Neuron (in vitro differentiated cells): ENCODE measurements around the gene UCN.
"Not testable (repeated sequence)": the region's sequence is repeated elsewhere in the genome, so short reads cannot be mapped to it uniquely, and the experiment has no call there.

ENCODE experiments used
- H2AFZ ChIP-seq: one replicate; pipeline ENCODE4 v1.6.1; 2013; ENCODE audit warnings: low read depth, mild to moderate bottlenecking, inconsistent platforms, low read length, moderate library complexity
- H3K27me3 ChIP-seq: one replicate; pipeline ENCODE4 v1.6.1; 2013; ENCODE audit warnings: low read length; ENCODE audit not compliant: insufficient read depth
- H3K36me3 ChIP-seq: one replicate; pipeline ENCODE4 v1.6.1; 2013; ENCODE audit warnings: low read length; ENCODE audit not compliant: insufficient read depth
- H3K4me1 ChIP-seq: one replicate; pipeline ENCODE4 v1.6.1; 2013; ENCODE audit warnings: low read length; ENCODE audit not compliant: insufficient read depth
- H3K4me3 ChIP-seq: 2 replicates; pipeline ENCODE4 v1.5.1; 2013; ENCODE audit warnings: mild to moderate bottlenecking, low read length, moderate library complexity
- H3K9me3 ChIP-seq: one replicate; pipeline ENCODE4 v1.6.1; 2013; ENCODE audit warnings: low read length

The UCN gene, protein sequence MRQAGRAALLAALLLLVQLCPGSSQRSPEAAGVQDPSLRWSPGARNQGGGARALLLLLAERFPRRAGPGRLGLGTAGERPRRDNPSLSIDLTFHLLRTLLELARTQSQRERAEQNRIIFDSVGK

DNA sequence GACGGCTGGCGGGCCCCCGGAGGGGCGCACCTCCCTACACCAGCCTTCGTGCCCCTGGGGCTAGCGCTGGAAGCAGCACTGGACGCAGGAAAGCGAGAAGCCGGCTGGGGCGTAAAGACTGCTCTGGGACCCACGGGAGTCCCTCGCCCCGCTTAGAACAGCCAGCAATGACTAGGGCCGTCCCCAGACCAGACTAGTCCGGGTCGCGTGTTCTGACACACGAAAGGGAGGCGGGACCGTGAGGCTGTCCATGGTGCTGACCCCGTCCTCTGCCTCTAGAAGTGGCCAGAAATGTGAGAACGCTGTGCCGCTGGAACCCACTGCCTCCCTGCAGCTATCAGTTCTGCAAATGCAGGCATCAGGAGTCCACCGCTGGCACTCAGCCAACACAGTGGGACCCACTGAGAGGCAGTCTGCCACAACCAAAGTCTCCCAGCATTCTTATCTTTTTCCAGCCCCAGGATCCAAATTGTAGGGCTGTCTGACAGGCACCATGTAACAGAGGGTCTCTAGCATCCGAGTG, at the start of gene UCN:
Gene UCN (minus strand): TSS at position 87 of the 523 bp plus-strand sequence. CDS start 550 bp downstream, outside the sequence.
- Histone ChIP-seq H3K4me1 (no peaks in the 10 kb centered on the region), H3K4me3 (no peak within 1 kb of the TSS), H3K36me3 (peaks cover 25% of the 10 kb centered on the region), H3K9me3 (no peaks in the 10 kb centered on the region), H2AFZ (no peak within 1 kb of the TSS), H3K27me3 (peaks cover 2% of the 10 kb centered on the region)

DNA sequence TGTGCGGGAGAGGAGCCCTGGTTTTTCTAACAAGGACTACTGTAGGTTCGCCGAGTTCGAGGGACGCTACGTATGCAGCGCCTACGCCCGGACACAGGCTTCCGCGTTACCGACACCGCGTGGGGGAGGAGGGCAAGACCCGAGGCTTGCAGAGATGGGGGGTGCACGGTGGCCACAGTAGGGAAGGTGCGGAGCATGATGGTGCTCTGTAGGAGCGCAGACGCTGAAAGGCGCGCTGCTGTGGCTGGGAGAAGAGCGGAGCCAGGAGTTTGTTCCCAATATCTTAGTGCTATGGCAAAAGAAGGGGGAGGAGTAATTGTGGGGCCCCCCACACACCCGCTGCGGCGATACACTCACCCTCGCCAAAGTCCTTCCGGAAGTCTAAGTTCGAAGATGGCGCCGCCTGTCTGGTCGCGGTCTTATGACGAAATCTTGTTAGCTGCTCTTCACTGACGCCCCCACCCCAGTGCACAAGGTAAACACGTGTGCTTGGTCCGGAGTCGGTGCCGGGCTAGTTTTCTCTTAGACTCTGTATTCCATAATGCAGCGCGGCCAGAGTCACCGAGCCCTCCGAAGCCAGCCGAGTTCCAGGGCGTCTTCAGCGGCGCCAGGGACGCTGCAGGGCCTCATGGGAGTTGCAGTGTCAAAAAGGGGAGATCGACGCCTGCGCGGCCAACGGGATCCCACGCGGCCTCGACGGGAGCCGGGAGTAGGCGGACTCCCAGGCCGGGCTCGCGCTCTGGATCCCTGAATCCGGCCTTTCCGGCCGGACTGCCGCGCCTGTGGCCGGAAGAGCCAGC, 48.3 kb upstream of the UCN start, which contains the start of gene GTF3C2:
Gene GTF3C2 (minus strand): TSS at position 383 of the 800 bp plus-strand sequence. CDS start 13,210 bp downstream, outside the sequence.
- Histone ChIP-seq H3K27me3 (no peaks in the 10 kb centered on the region), H2AFZ (peak within 1 kb of the TSS; percentile 85), H3K9me3 (no peaks in the 10 kb centered on the region), H3K4me1 (peaks cover 9% of the 10 kb centered on the region), H3K36me3 (no peaks in the 10 kb centered on the region), H3K4me3 (peak within 1 kb of the TSS; percentile 84)

DNA sequence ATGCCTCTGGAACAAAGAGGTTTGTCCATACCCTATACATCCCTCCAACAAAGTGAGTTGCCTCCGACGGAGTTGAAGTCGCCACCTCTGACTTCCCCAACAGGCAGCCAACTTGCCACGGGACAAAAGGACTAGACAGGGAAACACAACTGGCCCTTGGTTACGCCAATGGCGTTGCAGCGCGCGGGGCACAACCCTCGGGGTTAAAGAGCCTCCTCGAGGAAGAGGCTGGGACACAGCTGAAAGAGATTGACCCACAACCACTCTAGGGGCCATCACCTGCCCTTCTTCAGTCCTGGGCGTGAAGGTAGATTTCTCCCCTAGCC, 47.8 kb upstream of the UCN start:
- H3K9me3 ChIP-seq: no peaks in the 10 kb centered on the region

DNA sequence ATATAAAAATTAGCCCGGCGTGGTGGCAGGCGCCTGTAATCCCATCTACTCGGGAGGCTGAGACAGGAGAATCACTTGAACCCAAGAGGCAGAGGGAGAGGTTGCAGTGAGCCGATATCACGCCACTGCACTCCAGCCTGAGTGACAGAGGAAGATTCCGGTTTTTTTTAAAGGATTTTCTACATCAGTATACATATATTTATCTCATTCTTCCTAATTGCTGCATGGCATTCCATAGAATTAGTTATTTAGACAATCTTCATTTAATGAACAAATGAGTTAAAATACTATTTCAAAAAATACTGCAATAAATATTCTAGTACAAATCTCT, 46.3 kb upstream of the UCN start:
- H2AFZ ChIP-seq: no peak overlapping the region
- peaks cover 9% of the 10 kb centered on the region for H3K4me1 ChIP-seq
- no peak overlapping the region for H3K4me3 ChIP-seq
- H3K36me3 ChIP-seq: no peaks in the 10 kb centered on the region
- H3K27me3 ChIP-seq: no peaks in the 10 kb centered on the region
- H3K9me3 ChIP-seq: no peaks in the 10 kb centered on the region

More for the DNA sequence above, 47.8 kb upstream of the UCN start:
- peaks cover 9% of the 10 kb centered on the region for H3K4me1 ChIP-seq
- H3K27me3 ChIP-seq: no peaks in the 10 kb centered on the region
- H2AFZ ChIP-seq: peak overlapping the region; percentile 24
- no peaks in the 10 kb centered on the region for H3K36me3 ChIP-seq
- peak overlapping the region; percentile 84 for H3K4me3 ChIP-seq

DNA sequence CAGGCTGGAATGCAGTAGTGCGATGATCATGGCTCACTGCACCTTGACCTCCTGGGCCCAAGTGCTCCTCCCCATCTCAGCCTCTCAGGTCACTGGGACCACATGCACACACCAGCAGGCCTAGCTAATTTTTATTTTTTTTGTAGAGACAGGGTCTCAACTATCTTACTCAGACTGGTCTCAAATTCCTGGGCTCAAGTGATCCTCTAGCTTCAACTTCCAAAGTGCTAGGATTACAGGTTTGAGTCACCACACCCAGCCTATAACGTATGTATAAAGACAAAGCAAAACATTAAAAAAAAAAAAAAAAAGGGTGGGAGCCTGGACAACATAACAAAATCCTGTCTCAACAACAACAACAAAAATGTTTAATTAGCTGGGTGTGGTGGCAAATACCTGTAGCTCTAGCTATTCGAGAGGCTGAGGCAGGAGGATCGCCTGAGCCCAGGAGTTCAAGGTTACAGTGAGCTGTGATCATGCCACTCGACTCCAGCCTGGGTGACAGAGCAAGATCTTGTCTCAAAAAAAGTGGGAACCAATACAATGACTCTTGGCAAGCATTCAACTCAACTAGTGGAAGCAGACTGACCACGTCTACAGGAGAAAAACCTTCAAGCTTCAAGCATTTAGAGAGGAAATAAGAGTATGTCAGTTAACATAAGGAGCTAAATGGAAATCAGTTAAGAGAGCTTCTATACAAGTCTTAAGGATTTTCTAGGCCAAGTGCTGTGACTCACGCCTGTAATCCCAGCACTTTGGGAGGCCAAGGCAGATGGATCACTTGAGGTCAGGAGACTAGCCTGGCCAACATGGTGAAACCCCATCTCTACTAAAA, 45.7 kb upstream of the UCN start:
- no peak overlapping the region for H2AFZ ChIP-seq
- no peak overlapping the region for H3K4me3 ChIP-seq
- peaks cover 9% of the 10 kb centered on the region for H3K4me1 ChIP-seq
- no peaks in the 10 kb centered on the region for H3K9me3 ChIP-seq
- H3K36me3 ChIP-seq: peaks cover 2% of the 10 kb centered on the region
- H3K27me3 ChIP-seq: no peaks in the 10 kb centered on the region

DNA sequence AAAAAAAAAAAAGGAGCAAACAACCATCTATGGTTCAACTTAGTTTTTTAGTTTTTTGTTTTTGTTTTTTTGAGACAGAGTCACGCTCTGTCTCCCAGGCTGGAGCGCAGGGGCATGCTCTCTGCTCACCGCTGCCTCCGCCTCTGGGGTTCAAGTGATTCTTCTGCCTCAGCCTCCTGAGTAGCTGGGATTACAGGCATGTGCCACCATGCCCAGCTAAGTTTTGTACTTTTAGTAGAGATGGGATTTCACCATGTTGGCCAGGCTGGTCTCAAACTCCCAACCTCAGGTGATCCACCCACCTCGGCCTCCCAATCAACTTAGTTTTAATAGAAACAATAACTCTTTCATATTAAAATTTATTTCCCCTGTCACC, 45.1 kb upstream of the UCN start:
- not testable (repeated sequence) for H3K36me3 ChIP-seq, H3K9me3 ChIP-seq, H3K4me1 ChIP-seq, H3K27me3 ChIP-seq, H2AFZ ChIP-seq, H3K4me3 ChIP-seq

DNA sequence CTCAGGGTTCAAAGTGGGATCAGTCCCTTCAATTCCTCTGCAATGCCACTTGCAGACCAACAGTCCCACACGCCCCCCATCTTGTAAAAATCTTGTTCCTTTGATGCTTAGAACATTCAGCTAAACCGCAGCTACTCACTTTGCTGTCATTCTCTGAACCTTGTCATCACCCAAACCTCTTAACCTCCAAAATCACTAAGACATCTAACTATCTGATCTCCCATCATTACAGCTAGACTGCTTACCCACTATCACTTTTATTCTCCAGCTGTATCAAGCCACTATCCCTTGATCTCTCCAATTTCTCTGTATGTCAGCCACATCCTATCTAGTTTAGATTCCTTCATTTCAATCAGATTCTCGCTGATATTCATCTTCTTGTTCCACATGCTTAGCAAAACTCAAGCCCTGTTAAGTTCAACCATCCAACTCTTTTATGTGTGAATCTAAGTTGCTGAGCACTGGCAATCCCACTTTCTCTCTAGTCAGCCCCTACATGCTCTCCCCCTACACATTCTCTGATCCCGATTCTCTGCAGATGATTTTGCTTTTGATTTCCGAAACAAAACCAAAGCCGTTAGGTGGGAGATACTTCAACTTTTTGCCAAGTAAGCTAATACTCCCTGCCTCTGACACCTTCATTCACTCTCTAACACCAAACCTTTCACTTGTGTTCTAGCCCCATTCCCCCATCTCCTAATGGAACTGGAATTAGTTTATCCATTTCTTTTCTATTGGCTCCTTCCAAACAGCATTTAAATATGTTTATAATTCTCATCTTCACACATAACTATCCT, 43.8 kb upstream of the UCN start:
- no peak overlapping the region for H3K4me3 ChIP-seq
- peaks cover 4% of the 10 kb centered on the region for H3K4me1 ChIP-seq
- H3K36me3 ChIP-seq: peaks cover 4% of the 10 kb centered on the region

DNA sequence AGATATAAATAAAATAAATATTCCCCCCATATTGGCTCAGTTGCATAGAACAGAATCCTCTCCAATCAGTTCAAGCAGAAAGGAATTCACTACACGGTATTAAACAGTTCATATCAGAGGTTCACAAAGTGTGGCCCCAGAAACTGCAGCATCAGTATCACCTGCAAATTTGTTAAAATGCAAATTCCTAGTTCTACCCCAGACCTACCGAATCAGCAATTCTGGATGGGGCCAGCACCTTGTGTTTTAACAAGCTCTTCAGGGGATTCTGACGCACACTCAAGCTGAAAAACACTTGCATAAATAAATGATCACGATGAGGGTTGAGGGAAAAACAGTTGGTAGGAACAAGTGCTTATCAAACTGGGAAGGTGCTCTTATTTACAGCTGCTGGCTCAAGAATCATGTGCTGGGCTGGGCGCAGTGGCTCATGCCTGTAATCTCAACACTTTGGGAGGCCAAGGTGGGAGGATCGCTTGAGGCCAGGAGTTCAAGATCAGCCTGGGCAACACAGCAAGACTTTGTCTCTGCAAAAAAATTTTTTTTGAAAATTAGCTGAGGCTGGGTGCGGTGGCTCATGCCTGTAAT, 42.0 kb upstream of the UCN start:
- H3K4me3 ChIP-seq: no peak overlapping the region
- H3K9me3 ChIP-seq: no peaks in the 10 kb centered on the region
- H3K36me3 ChIP-seq: peaks cover 4% of the 10 kb centered on the region
- no peak overlapping the region for H2AFZ ChIP-seq
- H3K27me3 ChIP-seq: no peaks in the 10 kb centered on the region
- H3K4me1 ChIP-seq: no peaks in the 10 kb centered on the region

More for the DNA sequence above, 43.8 kb upstream of the UCN start:
- Histone ChIP-seq H3K9me3 (no peaks in the 10 kb centered on the region), H3K27me3 (no peaks in the 10 kb centered on the region), H2AFZ (no peak overlapping the region)

DNA sequence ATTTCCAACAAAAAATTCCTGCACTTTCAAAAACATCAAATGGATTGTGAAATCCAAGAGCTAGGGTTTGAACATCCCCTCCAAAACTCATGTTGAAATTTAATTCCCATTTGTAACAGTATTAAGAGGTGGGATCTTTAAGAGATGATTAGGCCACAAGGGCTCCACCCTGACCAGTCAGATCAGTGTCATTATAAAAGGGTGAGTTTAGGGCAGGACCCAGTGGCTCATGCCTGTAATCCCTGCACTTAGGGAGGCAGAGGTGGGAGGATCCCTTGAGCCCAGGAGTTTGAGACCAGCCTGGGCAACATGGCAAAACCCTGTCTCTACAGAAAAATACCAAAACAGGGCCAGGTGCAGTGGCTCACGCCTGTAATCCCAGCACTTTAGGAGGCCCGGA, 39.4 kb upstream of the UCN start:
- H2AFZ ChIP-seq: no peak overlapping the region
- H3K9me3 ChIP-seq: no peaks in the 10 kb centered on the region
- no peaks in the 10 kb centered on the region for H3K4me1 ChIP-seq
- peaks cover 14% of the 10 kb centered on the region for H3K36me3 ChIP-seq
- H3K27me3 ChIP-seq: no peaks in the 10 kb centered on the region
- no peak overlapping the region for H3K4me3 ChIP-seq

DNA sequence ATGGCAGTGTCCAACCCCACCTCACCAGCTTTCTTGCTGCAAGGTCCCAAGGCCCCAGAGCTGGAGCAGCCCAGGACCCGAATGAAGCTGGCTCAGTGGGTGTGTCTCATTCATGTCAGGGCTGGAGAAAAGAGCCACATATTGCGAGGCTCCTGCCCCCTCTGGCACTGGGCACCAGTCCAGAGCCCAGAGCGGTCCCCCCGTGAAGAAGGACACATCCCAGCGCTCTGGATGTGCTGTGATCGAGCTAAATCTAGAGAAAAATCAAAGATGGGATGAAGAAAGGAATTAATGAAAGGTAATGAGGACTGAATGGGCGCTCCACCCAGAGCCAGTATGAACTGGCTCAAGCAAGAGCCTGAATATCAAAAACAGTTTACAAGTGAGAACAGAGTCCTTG, 27.9 kb upstream of the UCN start:
- H3K36me3 ChIP-seq: peaks cover 71% of the 10 kb centered on the region
- H3K9me3 ChIP-seq: no peaks in the 10 kb centered on the region
- no peaks in the 10 kb centered on the region for H3K27me3 ChIP-seq
- no peak overlapping the region for H2AFZ ChIP-seq
- H3K4me3 ChIP-seq: no peak overlapping the region
- H3K4me1 ChIP-seq: no peaks in the 10 kb centered on the region

DNA sequence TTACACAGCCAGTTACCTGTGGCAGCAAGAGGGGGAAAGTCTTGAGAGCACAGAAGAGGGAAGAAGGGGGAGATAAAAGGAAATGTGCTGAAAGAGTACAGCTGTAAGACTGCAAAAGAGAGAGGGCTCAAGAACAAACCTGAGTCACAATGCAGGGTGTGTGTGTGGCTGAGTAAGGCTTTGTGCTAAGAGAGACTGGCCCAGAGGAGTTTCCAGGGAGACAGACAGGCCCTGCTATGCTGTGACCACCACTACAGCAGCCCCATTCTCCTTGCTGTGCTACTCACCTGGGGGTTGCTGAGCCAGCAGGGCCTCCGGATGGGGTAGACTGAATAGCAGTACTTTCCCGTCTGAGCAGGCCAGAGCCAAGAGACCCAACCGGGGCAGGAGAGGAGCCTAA, 27.1 kb upstream of the UCN start:
- Histone ChIP-seq H3K4me3 (no peak overlapping the region), H3K36me3 (peaks cover 68% of the 10 kb centered on the region), H3K4me1 (no peaks in the 10 kb centered on the region), H3K27me3 (no peaks in the 10 kb centered on the region), H3K9me3 (no peaks in the 10 kb centered on the region), H2AFZ (no peak overlapping the region)

DNA sequence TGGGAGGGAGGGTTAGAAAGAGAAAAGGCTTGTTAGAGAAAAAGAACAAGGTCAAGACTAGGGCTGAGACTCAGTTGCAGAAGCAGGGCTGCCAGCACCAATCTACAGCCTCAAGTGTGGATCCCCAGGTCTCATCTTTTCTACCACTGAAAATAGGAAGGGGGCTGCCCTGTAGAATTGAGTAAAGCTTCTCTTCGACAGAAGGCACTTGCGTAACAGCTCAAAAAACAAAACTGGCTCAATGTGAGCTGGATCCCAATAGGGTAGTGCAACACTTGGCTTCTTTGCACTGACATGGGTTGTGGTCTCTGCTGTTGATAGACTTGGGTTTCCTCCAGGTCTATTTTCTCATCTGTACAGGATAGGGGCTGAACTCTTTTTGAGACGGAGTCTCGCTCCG, 16.5 kb upstream of the UCN start:
- H3K36me3 ChIP-seq: peaks cover 39% of the 10 kb centered on the region
- no peak overlapping the region for H2AFZ ChIP-seq
- H3K27me3 ChIP-seq: no peaks in the 10 kb centered on the region
- no peaks in the 10 kb centered on the region for H3K9me3 ChIP-seq
- no peak overlapping the region for H3K4me3 ChIP-seq
- H3K4me1 ChIP-seq: peaks cover 18% of the 10 kb centered on the region
